HEK293 (cell line): ENCODE results near the gene ZNF771.

ENCODE experiments used
- BCL11A ChIP-seq: fragments of 450-650 bp; formaldehyde crosslinking; IDR thresholded peaks from 2 replicates; pipeline ENCODE4 v1.5.1; 2016; ENCODE audit warnings: low read depth, missing biosample characterization, missing genetic modification characterization
- EGR2 ChIP-seq: fragments of 450-650 bp; formaldehyde crosslinking; IDR thresholded peaks from 2 replicates; pipeline ENCODE4 v1.5.1; 2016; ENCODE audit warnings: low read depth, missing biosample characterization, missing genetic modification characterization
- GFI1B ChIP-seq: fragments of 450-650 bp; formaldehyde crosslinking; IDR thresholded peaks from 2 replicates; pipeline ENCODE4 v1.5.1; 2016; ENCODE audit warnings: missing biosample characterization, missing genetic modification characterization
- PRDM1 ChIP-seq: fragments of 450-650 bp; formaldehyde crosslinking; IDR thresholded peaks from 2 replicates; pipeline ENCODE4; 2016; ENCODE audit warnings: missing biosample characterization, missing genetic modification characterization
- ZBTB7A ChIP-seq: fragments of 450-650 bp; formaldehyde crosslinking; IDR thresholded peaks from 2 replicates; pipeline ENCODE4 v1.5.1; 2016; ENCODE audit warnings: low read depth, missing biosample characterization, missing genetic modification characterization
- ZNF114 ChIP-seq: fragments of 450-650 bp; formaldehyde crosslinking; IDR thresholded peaks from 2 replicates; pipeline ENCODE4 v1.5.0; 2017; ENCODE audit warnings: missing biosample characterization, missing genetic modification characterization
- ZNF202 ChIP-seq: fragments of 450-650 bp; formaldehyde crosslinking; IDR thresholded peaks from 2 replicates; pipeline ENCODE4 v1.5.1; 2016; ENCODE audit warnings: missing biosample characterization, missing genetic modification characterization, borderline replicate concordance
- ZNF266 ChIP-seq: fragments of 450-650 bp; formaldehyde crosslinking; IDR thresholded peaks from 2 replicates; pipeline ENCODE4 v1.5.1; 2016; ENCODE audit warnings: missing biosample characterization, missing genetic modification characterization, low read depth
- ZNF341 ChIP-seq: fragments of 450-650 bp; formaldehyde crosslinking; IDR thresholded peaks from 2 replicates; pipeline ENCODE4; 2016; ENCODE audit warnings: low read depth, missing biosample characterization, missing genetic modification characterization
- ZNF354C ChIP-seq: fragments of 450-650 bp; formaldehyde crosslinking; IDR thresholded peaks from 2 replicates; pipeline ENCODE4 v1.5.1; 2016; ENCODE audit warnings: missing biosample characterization, missing genetic modification characterization, low read depth, borderline replicate concordance
- ZNF394 ChIP-seq: fragments of 450-650 bp; formaldehyde crosslinking; IDR thresholded peaks from 2 replicates; pipeline ENCODE4 v1.5.1; 2016; ENCODE audit warnings: missing biosample characterization, missing genetic modification characterization, mild to moderate bottlenecking, moderate library complexity, borderline replicate concordance
- ZNF426 ChIP-seq: fragments of 450-650 bp; formaldehyde crosslinking; IDR thresholded peaks from 2 replicates; pipeline ENCODE4 v1.5.1; 2017; ENCODE audit warnings: missing biosample characterization, missing genetic modification characterization, mild to moderate bottlenecking, inconsistent platforms, moderate library complexity
- ZNF548 ChIP-seq: fragments of 450-650 bp; formaldehyde crosslinking; IDR thresholded peaks from 2 replicates; pipeline ENCODE4 v1.5.1; 2016; ENCODE audit warnings: missing biosample characterization, missing genetic modification characterization
- ZNF585B ChIP-seq: fragments of 450-650 bp; formaldehyde crosslinking; IDR thresholded peaks from 2 replicates; pipeline ENCODE4 v1.5.1; 2016; ENCODE audit warnings: missing biosample characterization, missing genetic modification characterization
- ZNF629 ChIP-seq: fragments of 450-650 bp; formaldehyde crosslinking; IDR thresholded peaks from 2 replicates; pipeline ENCODE4 v1.5.1; 2017; ENCODE audit warnings: missing biosample characterization, missing genetic modification characterization
- ZNF677 ChIP-seq: fragments of 450-650 bp; IDR thresholded peaks from 2 replicates; pipeline ENCODE4 v1.5.0; 2018; ENCODE audit warnings: missing biosample characterization, mild to moderate bottlenecking, missing genetic modification characterization, moderate library complexity
- ZNF843 ChIP-seq: fragments of 450-650 bp; formaldehyde crosslinking; IDR thresholded peaks from 2 replicates; pipeline ENCODE4 v1.5.1; 2016; ENCODE audit warnings: missing biosample characterization, missing genetic modification characterization
- ZSCAN23 ChIP-seq: fragments of 450-650 bp; formaldehyde crosslinking; IDR thresholded peaks from 2 replicates; pipeline ENCODE4 v1.5.1; 2016; ENCODE audit warnings: missing biosample characterization, missing genetic modification characterization
- TF ChIP-seq, protein P1 (sequence below): fragments of 450-650 bp; formaldehyde crosslinking; IDR thresholded peaks from 2 replicates; pipeline ENCODE4 v1.5.1; 2016; ENCODE audit warnings: missing biosample characterization, missing genetic modification characterization
- TF ChIP-seq, protein P2 (sequence below): fragments of 450-650 bp; formaldehyde crosslinking; IDR thresholded peaks from 2 replicates; pipeline ENCODE4 v1.5.1; 2016; ENCODE audit warnings: missing biosample characterization, missing genetic modification characterization
- TF ChIP-seq, protein P3 (sequence below): fragments of 450-650 bp; formaldehyde crosslinking; IDR thresholded peaks from 2 replicates; pipeline ENCODE4 v1.5.1; 2016; ENCODE audit warnings: missing biosample characterization, missing genetic modification characterization
- TF ChIP-seq, protein P4 (sequence below): fragments of 450-650 bp; formaldehyde crosslinking; IDR thresholded peaks from 2 replicates; pipeline ENCODE4 v1.5.1; 2016; ENCODE audit warnings: missing biosample characterization, missing genetic modification characterization
- TF ChIP-seq, protein P5 (sequence below): fragments of 450-650 bp; formaldehyde crosslinking; optimal IDR thresholded peaks from 2 replicates; pipeline ENCODE3; 2016; ENCODE audit warnings: missing biosample characterization, mild to moderate bottlenecking, missing genetic modification characterization
- TF ChIP-seq, protein P6 (sequence below): fragments of 450-650 bp; formaldehyde crosslinking; IDR thresholded peaks from 2 replicates; pipeline ENCODE4 v1.5.1; 2016; ENCODE audit warnings: missing biosample characterization, missing genetic modification characterization, borderline replicate concordance
- TF ChIP-seq, protein P7 (sequence below): fragments of 450-650 bp; formaldehyde crosslinking; IDR thresholded peaks from 2 replicates; pipeline ENCODE4 v1.5.1; 2016; ENCODE audit warnings: missing biosample characterization, missing genetic modification characterization

ZNF771 gene

DNA sequence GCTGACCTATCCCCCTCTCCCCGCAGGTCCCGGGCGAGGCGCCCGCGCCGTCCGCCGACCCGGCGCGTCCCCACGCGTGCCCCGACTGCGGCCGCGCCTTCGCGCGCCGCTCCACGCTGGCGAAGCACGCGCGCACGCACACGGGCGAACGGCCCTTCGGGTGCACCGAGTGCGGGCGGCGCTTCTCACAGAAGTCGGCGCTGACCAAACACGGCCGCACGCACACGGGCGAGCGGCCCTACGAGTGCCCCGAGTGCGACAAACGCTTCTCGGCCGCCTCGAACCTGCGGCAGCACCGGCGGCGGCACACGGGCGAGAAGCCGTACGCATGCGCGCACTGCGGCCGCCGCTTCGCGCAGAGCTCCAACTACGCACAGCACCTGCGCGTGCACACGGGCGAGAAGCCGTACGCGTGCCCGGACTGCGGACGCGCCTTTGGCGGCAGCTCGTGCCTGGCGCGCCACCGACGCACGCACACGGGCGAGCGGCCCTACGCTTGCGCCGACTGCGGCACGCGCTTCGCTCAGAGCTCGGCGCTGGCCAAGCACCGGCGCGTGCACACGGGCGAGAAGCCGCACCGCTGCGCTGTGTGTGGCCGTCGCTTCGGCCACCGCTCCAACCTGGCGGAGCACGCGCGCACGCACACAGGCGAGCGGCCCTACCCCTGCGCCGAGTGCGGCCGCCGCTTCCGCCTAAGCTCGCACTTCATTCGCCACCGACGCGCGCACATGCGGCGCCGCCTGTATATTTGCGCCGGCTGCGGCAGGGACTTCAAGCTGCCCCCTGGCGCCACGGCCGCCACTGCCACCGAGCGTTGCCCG is 10.3 kb downstream of the ZNF771 start (continued):
- no peak for TF ChIP-seq PRDM1
- no peak for TF ChIP-seq ZNF202 (tag by site-specific recombination)
- TF ChIP-seq ZNF843 (tag by site-specific recombination): no peak
- TF ChIP-seq ZNF266 (tag by site-specific recombination): no peak
- no peak for TF ChIP-seq ZNF354C (tag by site-specific recombination)
- no peak for TF ChIP-seq GFI1B (tag by site-specific recombination)
- TF ChIP-seq BCL11A (tag by site-specific recombination): no peak
- no peak for TF ChIP-seq ZNF394 (tag by site-specific recombination)
- no peak for TF ChIP-seq ZNF548
- TF ChIP-seq ZNF426 (tag by site-specific recombination): no peak
- TF ChIP-seq ZNF585B (tag by site-specific recombination): no peak
- TF ChIP-seq, protein P1, sequence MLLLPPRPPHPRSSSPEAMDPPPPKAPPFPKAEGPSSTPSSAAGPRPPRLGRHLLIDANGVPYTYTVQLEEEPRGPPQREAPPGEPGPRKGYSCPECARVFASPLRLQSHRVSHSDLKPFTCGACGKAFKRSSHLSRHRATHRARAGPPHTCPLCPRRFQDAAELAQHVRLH (tag by site-specific recombination): no peak
- TF ChIP-seq EGR2: no peak
- TF ChIP-seq, protein P2, sequence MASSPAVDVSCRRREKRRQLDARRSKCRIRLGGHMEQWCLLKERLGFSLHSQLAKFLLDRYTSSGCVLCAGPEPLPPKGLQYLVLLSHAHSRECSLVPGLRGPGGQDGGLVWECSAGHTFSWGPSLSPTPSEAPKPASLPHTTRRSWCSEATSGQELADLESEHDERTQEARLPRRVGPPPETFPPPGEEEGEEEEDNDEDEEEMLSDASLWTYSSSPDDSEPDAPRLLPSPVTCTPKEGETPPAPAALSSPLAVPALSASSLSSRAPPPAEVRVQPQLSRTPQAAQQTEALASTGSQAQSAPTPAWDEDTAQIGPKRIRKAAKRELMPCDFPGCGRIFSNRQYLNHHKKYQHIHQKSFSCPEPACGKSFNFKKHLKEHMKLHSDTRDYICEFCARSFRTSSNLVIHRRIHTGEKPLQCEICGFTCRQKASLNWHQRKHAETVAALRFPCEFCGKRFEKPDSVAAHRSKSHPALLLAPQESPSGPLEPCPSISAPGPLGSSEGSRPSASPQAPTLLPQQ: peak; percentile 77
- TF ChIP-seq, protein P3, sequence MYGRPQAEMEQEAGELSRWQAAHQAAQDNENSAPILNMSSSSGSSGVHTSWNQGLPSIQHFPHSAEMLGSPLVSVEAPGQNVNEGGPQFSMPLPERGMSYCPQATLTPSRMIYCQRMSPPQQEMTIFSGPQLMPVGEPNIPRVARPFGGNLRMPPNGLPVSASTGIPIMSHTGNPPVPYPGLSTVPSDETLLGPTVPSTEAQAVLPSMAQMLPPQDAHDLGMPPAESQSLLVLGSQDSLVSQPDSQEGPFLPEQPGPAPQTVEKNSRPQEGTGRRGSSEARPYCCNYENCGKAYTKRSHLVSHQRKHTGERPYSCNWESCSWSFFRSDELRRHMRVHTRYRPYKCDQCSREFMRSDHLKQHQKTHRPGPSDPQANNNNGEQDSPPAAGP (tag by site-specific recombination): peak; percentile 73
- TF ChIP-seq, protein P4, sequence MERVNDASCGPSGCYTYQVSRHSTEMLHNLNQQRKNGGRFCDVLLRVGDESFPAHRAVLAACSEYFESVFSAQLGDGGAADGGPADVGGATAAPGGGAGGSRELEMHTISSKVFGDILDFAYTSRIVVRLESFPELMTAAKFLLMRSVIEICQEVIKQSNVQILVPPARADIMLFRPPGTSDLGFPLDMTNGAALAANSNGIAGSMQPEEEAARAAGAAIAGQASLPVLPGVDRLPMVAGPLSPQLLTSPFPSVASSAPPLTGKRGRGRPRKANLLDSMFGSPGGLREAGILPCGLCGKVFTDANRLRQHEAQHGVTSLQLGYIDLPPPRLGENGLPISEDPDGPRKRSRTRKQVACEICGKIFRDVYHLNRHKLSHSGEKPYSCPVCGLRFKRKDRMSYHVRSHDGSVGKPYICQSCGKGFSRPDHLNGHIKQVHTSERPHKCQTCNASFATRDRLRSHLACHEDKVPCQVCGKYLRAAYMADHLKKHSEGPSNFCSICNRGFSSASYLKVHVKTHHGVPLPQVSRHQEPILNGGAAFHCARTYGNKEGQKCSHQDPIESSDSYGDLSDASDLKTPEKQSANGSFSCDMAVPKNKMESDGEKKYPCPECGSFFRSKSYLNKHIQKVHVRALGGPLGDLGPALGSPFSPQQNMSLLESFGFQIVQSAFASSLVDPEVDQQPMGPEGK (tag by site-specific recombination): peak; percentile 58; the same call in 1 of the 2 replicates
- no peak for TF ChIP-seq ZBTB7A (tag by site-specific recombination)
- no peak for TF ChIP-seq ZSCAN23 (tag by site-specific recombination)
- TF ChIP-seq, protein P5, sequence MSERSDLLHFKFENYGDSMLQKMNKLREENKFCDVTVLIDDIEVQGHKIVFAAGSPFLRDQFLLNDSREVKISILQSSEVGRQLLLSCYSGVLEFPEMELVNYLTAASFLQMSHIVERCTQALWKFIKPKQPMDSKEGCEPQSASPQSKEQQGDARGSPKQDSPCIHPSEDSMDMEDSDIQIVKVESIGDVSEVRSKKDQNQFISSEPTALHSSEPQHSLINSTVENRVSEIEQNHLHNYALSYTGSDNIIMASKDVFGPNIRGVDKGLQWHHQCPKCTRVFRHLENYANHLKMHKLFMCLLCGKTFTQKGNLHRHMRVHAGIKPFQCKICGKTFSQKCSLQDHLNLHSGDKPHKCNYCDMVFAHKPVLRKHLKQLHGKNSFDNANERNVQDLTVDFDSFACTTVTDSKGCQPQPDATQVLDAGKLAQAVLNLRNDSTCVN (tag by site-specific recombination): peak; percentile 98
- TF ChIP-seq, protein P6, sequence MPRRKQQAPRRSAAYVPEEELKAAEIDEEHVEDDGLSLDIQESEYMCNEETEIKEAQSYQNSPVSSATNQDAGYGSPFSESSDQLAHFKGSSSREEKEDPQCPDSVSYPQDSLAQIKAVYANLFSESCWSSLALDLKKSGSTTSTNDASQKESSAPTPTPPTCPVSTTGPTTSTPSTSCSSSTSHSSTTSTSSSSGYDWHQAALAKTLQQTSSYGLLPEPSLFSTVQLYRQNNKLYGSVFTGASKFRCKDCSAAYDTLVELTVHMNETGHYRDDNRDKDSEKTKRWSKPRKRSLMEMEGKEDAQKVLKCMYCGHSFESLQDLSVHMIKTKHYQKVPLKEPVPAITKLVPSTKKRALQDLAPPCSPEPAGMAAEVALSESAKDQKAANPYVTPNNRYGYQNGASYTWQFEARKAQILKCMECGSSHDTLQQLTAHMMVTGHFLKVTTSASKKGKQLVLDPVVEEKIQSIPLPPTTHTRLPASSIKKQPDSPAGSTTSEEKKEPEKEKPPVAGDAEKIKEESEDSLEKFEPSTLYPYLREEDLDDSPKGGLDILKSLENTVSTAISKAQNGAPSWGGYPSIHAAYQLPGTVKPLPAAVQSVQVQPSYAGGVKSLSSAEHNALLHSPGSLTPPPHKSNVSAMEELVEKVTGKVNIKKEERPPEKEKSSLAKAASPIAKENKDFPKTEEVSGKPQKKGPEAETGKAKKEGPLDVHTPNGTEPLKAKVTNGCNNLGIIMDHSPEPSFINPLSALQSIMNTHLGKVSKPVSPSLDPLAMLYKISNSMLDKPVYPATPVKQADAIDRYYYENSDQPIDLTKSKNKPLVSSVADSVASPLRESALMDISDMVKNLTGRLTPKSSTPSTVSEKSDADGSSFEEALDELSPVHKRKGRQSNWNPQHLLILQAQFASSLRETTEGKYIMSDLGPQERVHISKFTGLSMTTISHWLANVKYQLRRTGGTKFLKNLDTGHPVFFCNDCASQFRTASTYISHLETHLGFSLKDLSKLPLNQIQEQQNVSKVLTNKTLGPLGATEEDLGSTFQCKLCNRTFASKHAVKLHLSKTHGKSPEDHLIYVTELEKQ: 0 out of 2 replicates have a peak, but pooled peaks have one; percentile 12
- TF ChIP-seq ZNF629: 0 out of 2 replicates have a peak, but pooled peaks have one; percentile 37
- no peak for TF ChIP-seq ZNF341 (tag by site-specific recombination)
- no peak for TF ChIP-seq ZNF677 (tag by site-specific recombination)
- TF ChIP-seq, protein P7, sequence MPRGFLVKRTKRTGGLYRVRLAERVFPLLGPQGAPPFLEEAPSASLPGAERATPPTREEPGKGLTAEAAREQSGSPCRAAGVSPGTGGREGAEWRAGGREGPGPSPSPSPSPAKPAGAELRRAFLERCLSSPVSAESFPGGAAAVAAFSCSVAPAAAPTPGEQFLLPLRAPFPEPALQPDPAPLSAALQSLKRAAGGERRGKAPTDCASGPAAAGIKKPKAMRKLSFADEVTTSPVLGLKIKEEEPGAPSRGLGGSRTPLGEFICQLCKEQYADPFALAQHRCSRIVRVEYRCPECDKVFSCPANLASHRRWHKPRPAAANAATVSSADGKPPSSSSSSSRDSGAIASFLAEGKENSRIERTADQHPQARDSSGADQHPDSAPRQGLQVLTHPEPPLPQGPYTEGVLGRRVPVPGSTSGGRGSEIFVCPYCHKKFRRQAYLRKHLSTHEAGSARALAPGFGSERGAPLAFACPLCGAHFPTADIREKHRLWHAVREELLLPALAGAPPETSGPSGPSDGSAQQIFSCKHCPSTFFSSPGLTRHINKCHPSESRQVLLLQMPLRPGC (tag by site-specific recombination): no peak; the same call in 1 of the 2 replicates
- no peak for TF ChIP-seq ZNF114 (tag by site-specific recombination)
